GM21717 (cell line): ENCODE results near the gene GPR146.

Experiments
- ATAC-seq: cut with Tn5 transposase; IDR thresholded peaks from one replicate; pipeline ENCODE4 v1.9.1; 2021; ENCODE audit warnings: mild to moderate bottlenecking, moderate library complexity; ENCODE audit not compliant: unreplicated experiment

GPR146 gene

DNA sequence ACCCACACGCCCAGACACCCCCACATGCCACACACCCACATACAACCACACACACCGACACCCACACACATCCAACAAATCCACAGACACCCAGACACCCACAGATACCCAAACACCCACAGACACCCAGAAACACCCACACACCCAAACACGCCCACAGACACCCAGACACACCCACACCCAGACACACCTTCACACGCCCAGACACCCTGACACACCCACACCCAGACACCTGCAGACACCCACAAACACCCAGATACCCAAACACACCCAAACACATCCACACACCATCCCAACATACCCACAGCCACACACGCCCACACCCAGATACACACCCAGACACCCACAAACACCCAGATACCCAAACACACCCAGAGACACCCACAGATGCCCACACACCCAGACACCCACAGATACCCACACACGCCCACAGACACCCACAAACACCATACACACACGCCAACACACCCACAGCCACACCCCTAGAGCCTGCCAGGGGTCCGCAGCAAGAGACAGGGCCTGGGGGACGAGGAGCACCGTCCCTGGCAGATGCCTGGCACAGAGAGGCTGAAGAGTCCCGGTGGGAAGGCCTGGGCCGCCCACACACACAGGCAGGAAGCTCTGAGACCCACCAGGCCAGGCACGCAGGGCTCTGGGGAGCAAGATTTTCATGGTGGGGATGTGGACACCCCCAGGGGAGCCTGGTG lies 32.9 kb upstream of the GPR146 start:
- no peak for ATAC-seq

DNA sequence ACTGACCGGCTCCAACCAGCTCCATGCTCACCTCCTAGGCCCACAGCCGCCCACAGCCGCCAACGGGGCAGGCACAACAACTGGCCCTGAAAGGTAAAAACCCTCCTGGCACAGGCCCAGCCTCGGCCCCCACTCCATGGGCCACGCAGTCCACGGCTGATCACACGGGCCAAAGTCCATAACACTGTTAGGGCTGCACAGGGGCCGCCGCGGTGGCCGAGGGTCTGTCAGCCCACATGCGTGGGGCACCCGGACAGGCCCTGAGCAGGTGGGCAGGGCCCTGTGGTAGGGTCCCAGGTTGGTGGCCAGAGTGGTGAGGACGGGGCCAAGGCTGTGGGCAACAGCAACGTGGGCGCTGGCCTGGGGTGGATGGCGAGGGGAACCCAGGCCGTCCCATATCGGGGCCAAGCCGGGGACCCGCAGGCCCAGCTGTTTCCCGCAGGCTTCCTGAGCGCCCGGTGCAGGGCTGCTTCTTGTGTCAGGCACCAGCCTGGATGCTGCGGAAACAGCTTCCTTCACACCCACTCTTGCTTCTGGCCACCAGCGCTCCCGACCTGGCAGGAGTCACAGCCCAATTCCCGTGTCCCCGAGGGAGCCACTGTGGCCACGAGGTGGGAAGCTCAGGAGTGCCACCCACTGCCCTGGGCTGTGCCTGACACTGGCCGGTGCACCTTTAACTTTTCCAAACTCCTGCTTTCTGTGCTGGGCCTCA lies 32.2 kb upstream of the GPR146 start:
- ATAC-seq: no peak

DNA sequence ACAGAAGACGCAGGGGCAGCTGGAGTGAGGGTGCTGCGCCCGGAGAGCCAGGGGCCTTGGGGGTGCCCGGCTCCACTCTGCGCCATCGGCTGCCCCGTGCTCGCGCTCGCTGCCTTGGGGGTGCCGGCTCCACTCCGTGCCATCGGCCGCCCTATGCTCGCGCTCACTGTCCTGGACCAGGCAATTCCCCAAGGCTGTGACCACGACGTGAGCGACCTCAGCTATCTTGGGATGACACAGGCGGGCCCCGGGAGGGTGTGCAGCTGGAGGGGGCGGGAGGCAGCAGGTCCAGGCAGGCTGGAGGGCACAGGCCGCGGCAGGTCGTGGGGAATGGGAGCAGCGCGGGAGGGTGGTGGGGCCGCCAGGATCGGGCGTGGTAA lies 31.6 kb upstream of the GPR146 start:
- ATAC-seq: no peak

DNA sequence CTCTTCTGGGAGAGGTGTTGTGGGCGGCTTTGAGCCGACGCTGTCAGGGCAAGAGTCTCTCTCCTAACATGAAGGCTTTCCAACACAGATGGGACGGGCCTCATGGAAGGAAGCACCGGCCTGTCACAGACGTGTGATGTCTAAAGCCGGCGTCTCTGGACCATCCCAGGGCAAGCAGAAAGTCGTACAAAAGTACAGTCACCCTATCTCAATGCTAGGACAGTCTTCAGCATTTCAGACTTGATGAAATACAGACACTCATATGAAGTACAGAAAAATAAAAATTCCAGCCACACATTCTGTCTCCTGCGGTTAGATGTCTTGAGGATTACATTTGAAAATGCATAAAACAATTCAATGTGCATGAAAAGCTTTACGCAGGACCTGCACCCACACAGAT lies 30.8 kb upstream of the GPR146 start:
- no peak for ATAC-seq

DNA sequence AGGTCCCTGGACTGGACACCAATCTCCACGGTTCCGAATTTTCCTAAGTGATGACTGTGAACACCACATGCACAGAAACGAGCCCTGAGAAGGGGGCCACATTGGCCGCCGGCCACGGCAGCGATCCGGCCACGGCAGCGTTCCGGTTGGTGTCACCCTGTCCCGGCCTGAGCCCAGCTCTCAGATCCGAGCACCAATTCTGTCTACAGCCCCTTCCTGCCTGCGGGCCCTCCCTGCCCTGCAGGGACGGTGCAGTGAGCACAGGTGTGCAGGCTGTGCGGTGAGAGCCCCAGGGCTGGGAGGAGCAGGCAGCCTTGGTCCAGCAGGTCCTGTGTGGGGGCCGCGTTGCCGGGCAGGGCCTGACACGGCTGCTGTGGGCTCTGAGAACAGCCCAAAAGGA lies 29.7 kb upstream of the GPR146 start:
- ATAC-seq: no peak

DNA sequence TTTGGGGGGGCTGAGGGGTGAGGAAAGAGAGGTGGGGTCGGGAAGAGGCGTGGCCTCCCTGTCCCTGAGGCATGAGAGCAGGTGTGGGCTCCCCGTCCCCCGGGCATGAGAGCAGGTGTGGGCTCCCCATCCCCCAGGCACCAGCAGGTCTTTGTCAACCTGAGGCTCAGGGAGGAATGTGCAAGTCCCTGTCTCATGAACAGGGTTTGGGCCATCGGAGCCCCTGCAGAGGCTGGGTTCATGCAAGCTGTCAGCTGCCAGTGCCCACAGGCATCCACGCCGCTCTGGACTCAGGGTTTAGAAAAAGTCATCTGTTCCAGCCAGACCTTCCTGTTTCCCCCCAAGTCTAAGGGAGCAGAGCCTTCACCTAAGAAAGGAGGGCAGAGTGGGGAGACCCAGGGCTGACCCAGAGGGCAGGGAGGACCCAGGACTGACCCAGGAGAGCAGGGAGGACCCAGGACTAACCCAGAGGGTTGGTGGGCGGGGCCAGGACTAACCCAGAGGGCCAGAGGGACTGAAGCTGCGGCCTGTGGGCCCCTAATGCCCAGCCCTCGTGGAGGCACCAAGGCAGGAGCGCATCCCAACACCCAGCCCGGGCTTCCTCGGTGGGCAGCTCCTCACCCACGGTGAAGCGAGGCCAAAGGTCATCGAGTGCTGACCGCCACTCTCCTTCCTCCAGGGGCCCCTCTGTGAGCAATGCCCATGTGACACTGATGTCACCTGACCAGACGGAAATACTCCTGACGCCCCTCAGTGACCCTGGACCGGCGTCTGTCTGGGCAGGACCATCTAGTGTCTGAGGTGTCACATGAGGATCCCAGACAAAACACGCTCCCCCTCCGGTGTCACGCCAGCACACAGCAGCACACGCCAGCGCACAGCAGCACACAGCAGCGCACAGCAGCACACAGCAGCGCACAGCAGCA lies 28.9 kb upstream of the GPR146 start:
- ATAC-seq: no peak

DNA sequence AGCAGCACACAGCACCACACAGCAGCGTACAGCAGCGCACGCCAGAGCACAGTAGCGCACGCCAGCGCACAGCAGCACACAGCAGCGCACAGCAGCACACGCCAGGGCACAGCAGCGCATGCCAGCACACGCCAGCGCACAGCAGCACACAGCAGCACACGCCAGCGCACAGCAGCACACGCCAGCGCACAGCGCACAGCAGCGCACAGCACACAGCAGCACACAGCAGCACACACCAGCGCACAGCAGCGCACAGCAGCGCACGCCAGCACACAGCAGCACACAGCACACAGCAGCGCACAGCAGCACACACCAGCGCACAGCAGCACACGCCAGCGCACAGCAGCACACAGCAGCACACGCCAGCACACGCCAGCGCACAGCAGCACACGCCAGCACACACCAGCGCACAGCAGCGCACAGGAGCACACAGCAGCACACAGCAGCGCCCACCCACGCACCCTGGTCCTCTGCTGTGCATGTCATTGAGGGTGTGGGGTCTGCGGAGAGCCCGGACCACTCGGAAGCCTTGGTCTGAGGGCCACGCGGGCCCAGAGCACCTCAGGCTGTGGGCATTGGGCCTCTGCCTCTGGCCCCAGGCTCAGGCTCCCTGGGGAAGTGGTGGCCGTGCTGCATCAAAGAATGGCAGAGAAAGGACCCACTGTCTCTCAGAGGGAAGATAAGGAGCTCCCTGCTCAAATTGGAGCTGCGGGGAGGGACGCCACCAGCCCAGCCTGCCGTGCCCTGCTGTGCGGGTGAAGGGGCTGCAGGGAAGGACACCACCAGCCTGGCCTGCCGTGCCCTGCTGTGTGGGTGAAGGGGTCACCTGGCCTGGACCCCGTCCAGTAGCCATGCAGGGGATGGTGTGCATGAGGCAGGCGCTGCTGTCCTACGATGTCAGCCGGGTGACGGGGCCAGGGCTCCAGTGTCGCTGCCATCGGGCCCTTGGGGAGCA lies 27.5 kb upstream of the GPR146 start:
- ATAC-seq: no peak

DNA sequence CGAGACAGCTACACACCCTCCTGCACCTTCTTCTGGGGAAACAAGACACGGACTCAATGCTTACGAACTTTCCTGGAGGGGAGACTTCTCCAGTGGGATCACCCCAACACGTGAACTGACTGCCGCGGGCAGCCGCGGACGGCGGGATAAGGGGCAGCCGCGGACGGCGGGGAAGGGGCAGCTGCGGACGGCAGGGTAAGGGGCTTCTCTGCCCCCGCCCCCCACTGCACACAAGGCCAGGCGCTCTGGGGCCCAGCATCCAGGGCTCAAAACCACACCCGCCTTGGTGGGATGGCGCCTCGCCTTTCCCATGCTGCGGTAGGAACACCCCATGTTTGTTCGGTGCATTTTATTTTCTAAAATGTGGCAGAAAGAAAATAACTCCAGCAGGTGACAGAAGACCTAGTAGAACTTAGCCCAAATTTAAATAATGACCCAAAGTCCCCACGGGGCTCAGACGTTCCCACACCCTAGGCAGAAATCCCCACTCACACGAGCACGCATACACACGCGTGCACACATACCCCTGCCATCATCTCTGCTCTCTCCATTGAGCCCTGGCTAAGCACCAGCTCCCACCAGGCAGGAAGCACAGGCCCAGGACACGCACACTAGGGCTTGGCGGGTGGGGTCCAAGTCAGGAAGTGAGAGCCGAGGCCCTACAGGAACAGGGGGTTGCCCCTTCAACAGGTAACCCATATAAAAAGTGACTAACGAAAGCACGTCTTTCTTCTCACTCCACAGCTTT lies 26.6 kb upstream of the GPR146 start:
- no peak for ATAC-seq

DNA sequence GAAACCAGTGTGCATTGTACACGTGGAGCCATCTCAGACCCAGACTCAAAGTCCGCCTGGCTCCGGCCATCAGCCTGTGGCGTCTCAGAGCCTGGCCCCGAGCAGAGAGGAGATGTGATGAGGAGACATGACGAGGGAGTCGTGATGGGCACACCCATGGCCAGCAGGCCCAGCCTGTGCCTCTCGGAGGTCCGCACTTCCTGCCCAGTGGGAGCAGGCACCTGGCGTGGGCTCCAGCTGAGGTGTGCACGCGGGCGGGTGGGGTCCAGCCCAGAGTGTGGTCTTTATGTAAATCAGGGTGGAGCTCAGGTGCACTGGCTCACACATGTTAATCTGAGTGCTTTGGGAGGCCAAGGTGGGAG lies 26.0 kb upstream of the GPR146 start:
- ATAC-seq: no peak

DNA sequence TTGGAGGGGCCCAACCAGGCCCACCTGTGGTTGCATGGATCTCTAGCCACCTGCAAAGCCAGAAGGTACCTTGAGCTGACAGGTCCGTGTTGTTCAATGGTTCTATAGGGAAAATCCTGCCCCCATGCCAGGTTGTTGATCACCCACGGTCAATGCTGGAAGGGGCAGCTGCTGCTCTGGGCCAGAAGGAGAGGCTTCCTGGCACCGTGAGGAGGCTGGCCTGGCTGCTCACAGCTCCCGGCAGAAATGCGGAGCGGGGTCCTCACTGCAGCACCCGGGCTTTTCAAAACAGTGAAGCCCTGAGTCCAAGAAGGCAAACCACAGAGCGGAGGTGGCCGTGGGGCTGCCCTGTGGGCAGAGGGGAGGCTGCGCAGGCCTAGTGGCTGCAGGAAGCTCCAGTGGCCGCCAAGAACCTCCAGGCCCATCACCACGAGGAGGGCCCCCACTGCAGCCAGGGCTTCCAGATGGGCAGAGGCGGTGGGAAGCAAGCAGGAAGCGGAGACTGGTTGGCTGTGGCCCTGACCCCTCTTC lies 25.0 kb upstream of the GPR146 start:
- ATAC-seq: no peak

DNA sequence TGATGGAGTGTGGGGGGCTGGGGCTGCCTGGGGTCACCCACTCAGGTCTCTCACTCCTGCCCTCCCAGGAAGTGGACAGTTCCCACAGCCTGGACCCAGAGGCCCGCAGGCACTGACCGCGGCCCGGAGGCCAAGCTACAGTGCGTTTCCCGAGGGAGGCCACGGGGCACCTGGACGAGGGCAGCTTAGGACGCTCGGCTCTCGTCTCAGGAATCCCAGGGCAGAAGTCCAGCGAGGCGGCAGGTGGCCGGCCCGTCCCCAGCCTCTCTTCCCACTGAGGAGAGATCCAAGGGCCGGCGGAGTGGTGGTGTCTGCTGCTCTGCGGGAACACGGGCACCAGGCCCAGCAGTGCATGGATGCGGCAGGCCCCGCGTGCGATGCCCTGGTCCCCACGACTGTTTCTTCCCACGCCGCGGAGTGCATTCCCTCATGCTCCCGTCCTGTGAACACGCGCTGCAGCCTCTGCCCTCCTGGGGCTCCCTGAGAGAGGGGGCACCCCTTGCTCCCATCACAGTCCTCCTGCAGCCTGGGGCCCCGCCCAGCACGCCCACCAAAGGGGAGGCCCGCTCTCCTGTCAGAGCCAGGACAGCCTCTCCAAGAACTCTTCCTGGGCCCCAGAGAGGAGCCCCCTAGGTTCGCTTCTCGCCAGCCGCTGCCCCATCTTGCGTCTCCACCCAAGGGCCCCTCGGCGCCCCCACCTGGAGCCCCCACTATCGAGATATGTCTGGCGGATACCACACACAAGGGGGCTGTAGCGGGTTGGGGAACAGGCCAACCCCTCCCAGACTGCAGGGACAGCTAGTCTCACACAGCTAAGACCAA lies 24.3 kb upstream of the GPR146 start:
- no peak for ATAC-seq

DNA sequence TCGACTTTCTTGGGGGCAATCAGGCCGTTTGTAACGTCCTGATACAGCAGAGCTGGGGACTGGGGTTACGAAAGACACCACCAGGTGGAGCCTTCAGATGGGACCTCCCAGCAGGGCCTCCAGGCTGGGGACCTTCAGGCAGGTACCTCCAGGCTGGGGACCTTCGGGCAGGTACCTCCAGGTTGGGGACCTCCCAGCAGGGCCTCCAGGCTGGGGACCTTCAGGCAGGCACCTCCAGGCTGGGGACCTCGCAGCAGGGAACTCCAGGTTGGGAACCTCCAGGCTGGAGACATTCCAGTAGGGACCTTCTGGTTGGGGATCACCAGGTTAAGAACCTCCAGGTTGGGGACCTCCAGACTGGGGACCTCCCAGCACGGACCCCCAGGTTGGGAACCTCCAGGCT lies 23.5 kb upstream of the GPR146 start:
- ATAC-seq: no peak

DNA sequence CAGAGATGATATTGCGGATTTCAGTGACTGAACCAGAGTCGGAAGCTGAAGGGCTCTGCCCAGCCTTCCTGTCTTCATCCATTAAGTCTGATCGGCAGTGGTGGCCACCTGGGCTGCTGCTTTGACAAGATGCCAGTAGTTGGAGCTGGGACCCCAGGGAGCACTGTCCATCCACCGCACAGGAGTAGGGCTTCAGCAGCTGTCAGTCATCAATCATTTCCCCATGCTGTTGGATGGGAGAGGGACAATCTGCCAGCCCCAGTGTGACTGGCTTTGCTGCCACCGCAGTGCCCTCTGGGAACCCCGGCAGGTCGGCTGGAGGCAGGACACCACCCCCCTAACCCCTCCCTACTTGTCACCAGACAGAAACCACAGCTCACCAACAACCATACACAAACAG lies 23.0 kb upstream of the GPR146 start:
- no peak for ATAC-seq

DNA sequence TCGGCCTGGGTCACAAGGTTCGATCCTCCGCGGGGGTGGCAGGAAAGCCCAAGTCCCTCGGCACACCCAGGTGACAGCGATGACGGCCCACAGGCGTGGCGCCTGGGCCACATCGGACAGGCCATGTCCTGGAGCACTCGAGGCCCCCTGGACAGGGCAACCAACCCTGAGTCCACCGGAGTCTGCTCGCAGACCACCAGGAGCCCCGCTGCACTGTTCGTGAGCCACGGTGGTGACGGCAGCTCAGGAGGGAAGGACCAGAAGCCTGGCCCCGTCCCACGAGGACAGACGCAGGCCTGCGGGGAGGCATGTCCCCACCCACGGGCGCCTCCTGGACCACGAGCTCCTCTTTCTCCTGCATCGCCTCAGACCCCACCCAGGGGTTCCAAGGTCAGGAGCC lies 22.4 kb upstream of the GPR146 start:
- ATAC-seq: no peak

DNA sequence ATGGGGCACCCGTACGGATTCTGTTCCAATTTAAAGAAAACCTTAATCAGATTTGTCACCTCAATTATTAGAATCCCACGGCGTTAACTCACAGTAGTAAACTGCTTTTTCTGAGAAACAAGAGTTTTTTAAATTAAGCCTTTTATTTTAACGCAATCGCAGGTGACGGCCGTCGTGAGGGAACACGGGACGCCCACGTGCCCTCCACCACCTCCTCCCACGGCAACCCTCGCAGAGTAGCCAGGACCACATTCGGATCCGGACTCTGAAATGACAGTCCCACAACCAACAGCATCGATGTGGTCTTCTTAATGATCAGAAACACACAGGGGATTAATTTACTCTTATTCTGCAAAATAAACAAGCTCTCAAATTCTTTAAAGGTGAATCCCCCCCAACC lies 22.0 kb upstream of the GPR146 start:
- no peak for ATAC-seq

DNA sequence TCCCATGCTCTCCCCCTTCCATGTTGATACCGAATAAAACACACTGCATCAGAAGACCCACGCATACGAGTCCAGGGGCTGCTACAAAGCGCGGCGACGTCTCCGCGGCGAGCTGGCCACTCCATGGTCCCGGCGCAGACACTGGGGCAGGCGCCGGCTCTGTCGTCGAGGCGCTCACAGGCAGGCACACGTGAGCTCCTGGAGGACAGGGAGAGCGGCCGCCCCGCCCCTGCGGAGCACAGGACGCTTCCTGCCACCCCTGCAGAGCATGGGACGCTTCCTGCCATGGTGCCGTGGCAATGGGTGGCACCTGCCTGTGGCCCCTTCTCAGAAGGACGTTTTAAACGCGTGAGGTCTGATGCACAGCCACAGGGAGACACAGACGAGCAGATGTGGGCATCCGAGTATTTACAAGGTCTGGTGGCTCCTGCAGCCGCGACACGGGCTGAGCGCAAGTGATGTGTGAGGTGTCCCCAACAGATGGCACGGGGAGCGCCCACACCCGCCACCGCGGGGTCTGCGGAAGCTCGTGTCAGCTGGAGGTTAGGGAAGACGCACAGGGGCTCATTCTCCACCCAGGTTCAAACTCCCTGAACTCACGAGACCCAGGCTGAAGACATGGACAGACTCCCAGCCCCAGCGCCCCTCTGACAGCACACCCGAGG lies 21.4 kb upstream of the GPR146 start:
- no peak for ATAC-seq

DNA sequence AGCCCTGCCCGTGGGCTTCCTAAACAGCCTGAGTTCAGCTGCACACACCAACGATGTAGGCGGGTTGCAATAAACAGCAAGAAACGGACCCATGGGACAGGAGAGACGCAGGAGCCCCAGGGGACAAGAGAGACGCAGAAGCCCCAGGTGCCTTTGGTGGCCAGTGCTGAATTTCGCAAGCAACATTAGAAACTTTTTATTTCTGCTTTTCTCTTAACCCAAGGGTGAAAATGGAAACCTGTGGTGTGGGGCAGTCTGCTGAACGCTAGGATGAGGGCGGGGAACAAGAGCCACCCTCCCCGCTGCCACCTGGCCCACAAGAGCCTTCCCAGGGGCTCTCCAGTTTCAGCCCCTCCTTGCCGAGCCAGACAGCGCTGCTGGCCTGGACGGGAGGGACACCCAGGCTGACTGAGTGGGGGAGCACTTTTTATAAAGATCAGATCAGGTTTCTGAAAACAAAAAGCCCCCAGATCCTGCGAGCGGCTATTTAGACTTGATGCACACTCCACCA lies 20.0 kb upstream of the GPR146 start:
- peak; percentile 55 for ATAC-seq
